ENCODE data around the gene PGAM2.
"Not testable (repeated sequence)": the region's sequence is repeated elsewhere in the genome, so short reads cannot be mapped to it uniquely, and the experiment has no call there.

GRCh38 chr7:44036364-44036763 lies 29.0 kb downstream of the PGAM2 start:
- TF ChIP-seq POLR2A, CTCF, POLR2AphosphoS5 (IDR thresholded peaks at IDR 0.05): not testable (repeated sequence)

All from breast epithelium (tissue), 3 donors.